Stimulated activated CD4-positive, alpha-beta T cell treated with anti-CD3 and anti-CD28 coated beads, Interleukin-4, amount 100 ng/mL, for 48 hours (primary cell): ENCODE data around the gene ORAI3.

Experiments
- DNase-seq, 2 donors: peaks; one replicate each; pipeline ENCODE4 v3.0.0-alpha.2; 2020; ENCODE audit warnings: low read depth in 2 of 2

ORAI3 gene

GRCh38 chr16:30948667-30949649 lies at the start of gene ORAI3:
ORAI3 (plus strand) TSS chr16:30949068; CDS start chr16:30949290, 222 bp downstream.
- DNase-seq: no peak

- no peak for DNase-seq
Measured at GRCh38 chr16:30899794-30900193, 49.1 kb upstream of the ORAI3 start.

- no peak for DNase-seq
Measured at GRCh38 chr16:30900588-30900987, 48.3 kb upstream of the ORAI3 start.

DNA sequence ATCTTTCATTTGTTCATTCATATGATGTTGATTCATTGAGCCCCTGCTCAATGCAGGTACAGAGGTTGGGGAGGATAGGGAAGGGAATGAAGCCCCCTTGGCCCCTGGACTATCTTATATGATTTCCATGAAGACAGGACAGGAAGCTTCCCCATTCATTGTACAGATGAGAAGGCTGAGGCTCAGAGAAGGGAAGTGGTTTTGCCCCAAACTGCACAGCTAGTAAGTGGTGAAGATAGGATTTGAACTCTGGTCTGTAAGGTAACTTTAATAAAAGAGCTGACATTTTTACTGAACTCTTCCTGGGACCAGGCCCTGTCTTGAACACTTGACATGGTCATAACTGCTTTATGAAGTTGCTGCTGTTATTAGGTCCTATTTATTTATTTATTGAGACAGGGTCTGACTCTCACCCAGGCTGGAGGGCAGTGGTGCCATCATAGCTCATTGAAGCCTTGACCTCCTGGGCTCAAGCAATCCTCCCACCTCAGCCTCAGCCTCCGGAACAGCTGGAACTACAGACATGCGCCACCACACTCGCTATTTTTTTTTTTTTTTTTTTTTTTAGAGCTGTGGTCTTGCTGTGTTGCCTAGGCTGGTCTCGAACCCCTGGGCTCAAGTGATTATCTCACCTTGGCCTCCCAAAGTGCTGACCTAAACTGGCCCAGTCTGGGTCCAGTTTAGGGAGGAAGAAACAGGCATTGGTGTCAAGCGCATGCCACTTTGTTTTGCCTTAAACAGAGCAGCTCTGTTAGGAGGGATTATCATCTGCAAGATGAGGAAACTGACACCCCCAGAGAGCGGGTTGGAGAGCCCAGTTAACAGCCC lies 47.5 kb upstream of the ORAI3 start:
- DNase-seq: no peak

GRCh38 chr16:30902029-30902972 lies 46.6 kb upstream of the ORAI3 start:
- DNase-seq: peak; percentile 46 to 52

DNA sequence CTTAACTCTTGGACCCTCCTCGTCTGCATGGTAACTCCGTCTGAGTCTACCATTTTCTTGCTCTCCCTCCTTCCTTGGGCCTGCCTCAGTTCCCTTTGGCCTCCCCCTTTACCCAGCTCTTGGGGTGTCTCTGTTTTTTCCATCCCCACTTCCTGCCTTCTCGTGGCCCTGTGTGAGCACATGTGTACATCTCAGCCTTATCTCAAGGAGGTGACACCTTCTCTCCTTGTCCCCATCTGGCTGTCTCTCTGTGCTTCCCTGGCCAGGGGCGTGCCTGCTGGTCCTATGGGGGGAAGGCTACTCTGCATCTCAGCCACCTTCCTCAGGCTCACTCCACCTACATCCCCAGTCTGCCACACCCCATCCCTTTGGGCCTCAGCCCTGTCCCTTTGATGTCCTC lies 45.9 kb upstream of the ORAI3 start:
- no peak for DNase-seq

GRCh38 chr16:30903596-30903995 lies 45.3 kb upstream of the ORAI3 start:
- DNase-seq: no peak

DNA sequence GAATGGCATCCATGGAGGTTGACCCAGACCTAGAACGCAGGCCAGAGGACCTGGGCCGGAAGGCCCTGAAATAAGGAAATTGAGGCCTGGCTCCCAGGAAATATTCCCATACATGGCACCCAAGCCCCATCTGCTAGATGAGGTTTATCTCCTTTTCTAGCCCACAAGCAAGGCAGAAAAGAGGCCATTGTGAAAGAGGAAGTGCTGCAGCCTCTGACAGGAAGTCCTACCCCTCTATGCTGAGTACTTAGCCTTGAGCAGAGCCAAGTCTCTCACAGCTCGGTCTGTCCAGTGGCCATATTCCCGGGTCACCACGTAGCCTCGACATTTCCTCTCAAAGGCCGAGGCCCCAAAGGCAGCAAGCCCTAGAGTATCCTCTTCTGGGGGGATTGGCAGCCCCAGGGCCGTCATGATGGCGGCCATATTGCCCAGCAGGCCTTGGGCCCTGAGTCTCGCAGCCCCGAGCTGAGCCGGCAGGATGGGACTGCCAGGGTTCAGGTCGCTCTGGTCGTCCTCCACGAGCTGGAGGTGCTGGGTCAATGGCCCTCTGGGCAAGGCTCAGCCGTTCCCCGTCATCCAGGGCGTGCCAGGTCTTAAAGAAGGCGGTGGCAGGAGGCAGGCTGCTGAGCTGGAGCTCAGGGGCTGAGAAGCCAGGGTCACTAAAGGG lies 44.6 kb upstream of the ORAI3 start:
- DNase-seq: no peak

GRCh38 chr16:30907064-30907463 lies 41.8 kb upstream of the ORAI3 start:
- DNase-seq: no peak

DNA sequence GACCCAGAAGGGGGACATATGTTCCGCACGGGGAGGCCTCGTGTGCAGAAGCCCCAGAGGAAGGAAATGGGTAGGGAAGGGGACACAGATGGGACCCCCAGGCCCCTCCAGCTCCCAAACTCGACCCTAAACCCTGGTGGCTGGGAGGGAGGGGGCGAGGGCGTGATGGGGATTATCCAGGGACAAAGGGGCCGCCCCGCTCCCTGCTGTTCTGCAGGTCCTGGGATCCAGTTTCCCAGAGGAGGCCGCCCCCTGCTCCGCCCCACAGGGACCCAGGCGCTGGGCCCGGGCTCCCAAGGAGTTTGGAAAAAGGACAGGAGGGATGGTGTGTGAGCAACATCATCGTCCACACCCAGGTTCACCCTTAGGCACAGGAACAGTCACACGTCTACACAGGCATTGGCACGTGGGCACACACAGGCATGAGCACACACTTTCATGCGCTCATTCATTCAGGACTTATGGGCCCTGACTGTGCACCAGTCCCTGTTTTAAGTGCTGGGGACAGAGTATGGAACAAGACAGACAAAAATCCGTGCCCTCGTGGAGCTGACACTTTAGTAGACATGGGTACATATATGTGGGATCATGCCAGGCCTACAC lies 38.3 kb upstream of the ORAI3 start:
- DNase-seq: no peak

DNA sequence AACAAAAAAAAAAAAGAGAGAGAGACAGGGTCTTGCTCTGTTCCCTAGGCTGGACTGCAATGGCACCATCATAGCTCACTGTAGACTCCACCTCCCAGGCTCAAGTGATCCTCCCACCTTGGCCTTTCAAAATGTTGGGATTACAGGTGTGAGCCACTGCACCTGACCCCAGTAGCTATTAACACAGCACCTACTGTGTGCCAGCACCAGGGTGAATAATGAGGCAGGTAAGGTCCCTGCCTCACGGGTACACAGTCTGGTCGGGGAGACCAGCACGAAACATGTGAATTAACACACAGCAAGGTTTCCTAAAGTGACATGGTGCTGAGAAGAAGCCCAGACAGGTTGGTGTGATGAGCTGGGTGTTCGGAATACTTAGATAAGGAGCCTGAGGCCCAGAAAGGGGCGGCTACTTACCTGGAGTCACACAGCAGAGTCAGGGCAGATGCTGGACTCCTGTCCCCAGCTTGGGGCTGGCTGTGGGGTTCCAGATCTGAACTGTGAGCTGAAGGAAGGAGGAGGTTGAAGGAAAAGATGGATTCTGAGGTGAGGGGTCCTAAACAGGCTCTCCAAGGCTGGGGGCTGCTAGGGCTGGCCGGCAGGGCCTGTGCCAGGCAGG lies 36.0 kb upstream of the ORAI3 start:
- DNase-seq: no peak

DNA sequence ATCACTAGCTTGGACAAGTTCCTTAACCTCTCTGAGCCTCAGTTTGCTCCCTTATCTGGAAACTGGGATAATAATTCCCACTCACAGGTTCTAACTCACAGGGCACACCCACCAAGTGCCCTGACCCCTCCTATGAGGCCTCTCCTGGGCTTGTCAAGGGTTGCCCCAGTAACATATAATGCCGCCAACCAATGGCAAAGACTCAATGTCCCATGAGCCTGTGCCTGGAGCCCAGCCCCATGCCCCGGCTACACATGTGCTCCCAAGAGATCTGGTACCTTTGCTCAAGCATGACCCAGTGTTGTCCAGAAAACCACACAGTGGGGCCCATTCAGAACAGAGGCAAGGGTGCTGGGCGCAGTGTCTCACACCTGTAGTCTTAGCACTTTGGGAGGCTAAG lies 34.0 kb upstream of the ORAI3 start:
- no peak for DNase-seq

- DNase-seq: no peak
Measured at GRCh38 chr16:30918614-30919013, 30.3 kb upstream of the ORAI3 start.

DNA sequence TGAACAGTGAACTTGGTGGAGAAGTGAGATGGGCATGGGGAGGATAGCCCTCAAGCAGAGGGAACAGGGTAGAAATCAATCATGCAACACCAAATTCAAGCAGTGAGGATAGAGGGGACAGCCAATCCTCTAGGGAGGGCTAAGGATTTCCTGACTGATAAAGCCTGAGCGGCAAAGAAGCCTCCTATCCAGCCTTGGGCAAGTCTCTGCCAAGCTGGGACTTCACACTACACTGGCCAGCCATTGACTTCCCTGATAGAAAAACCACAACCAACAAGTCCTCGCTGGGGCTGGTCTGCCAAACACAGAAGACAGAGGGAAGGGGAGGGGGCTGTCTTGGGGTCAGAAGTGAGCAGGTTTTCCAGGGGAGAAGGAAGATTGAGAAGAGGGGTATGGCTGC lies 28.0 kb upstream of the ORAI3 start:
- DNase-seq: no peak

DNA sequence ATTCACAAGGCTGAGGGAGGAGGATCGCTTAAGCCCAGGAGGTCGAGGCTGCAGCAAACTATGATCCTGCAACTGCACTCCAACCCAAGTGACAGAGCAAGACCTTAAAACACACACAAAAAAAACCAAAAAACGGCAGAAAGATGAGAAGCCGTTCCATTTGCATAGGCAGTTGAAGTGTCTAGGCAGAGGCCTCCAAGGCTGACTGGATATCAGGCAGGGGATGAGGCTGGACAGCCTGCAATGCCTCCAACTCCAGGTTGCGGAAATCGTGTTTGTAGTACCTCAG lies 27.5 kb upstream of the ORAI3 start:
- no peak for DNase-seq

DNA sequence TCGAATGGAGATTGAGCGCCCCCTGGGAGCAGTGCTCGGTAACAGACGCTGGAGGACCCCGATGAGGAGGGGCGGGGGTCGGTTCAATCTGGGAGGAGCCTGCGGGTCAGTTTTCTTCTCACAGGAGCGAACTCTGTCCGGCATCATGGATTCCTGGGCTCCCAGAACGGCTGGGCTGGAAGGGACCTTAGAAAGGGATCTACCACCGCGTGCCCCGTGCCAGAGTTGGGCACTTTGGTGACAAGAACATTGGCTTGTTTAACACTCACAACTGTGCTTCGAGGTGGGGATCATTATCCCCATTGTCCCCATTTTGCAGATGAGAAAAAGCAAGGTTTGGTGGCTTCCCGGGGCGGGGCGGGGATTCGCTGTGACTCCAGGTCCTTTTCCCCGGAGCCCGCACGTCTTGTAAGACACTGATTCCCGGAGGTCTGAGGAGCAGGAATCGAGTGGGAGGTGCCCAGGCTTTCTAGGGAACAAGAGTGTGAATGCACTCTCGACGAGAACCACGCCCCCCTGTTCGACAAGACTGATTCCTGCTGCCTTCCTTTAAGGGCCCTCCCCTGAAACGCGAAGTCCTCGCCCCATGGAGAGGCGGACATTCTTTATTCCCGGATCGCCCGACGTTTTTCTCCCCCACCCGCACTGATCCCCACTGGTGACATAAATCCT lies 27.0 kb upstream of the ORAI3 start:
- DNase-seq: peak; percentile 79 to 81

- peak; percentile 98 to 99 for DNase-seq
Measured at GRCh38 chr16:30922420-30922959, 26.4 kb upstream of the ORAI3 start.

DNA sequence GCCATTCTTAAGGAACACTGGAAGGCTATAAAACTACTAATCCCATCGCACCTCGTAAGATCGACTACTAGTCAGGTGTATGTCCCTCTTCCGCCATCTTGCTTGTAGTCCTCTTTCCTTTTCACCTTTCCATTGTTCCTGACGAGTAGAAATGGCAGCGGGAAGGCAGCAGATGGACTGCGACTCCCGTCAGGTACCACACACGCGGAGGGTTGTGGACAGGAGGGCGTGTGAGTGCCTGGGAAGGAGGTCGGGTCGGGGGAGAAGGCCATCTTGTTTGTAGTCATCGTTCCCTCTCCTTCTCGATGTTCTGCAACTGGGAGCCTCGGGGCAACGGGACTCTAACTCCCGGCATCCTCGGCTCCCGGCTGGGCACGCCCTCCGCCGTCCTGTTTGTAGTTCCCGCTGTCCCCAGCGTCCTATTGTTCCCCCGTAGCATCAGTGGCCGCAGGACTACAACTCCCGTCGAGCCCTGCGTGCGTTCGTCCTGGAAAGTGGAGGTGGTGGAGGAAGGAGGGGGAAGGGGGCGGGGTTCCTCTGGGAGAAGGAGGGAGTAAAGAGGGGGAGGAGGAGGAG lies 25.8 kb upstream of the ORAI3 start:
- peak; percentile 93 to 96 for DNase-seq

DNA sequence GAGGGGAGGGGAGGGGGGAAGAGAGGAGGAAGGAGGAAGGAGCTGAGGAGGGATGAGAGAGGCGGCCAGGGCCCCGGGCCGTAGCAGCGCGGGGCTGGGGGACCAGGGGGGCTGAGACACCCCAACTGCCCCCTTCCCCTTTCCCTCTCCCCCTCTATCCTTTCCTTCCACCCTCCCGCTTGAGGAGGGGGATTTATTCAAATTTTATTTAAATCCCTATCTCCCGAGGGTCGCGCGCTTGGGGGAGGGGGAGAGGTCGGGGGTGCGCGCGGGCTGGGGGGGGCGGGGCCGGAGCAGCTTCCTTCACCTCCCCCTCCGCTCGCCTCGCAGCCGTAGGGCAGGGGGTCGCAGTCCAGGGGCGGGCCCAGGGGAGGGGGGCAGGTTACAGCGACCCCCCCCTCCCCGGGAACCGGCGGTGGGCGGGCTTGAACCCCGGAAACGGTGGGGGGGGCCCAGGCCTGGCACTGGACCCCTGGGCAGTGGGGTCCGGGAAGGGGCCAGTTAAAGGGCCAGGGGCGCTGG lies 25.3 kb upstream of the ORAI3 start, which contains the start of gene FBXL19:
TSS of gene FBXL19 (plus strand) at position 19 of the 522 bp plus-strand sequence. CDS start 2,183 bp downstream, outside the sequence.
- no peak for DNase-seq
